ENCODE results near the gene ICAM5. TPM values are rescaled to one million over a fixed set of nuclear protein-coding genes. Genes with fewer than 3 reads are reported as not detected.

The ICAM5 gene
- total RNA-seq, 1 donor from 2014 or later: 2.0 TPM

DNA sequence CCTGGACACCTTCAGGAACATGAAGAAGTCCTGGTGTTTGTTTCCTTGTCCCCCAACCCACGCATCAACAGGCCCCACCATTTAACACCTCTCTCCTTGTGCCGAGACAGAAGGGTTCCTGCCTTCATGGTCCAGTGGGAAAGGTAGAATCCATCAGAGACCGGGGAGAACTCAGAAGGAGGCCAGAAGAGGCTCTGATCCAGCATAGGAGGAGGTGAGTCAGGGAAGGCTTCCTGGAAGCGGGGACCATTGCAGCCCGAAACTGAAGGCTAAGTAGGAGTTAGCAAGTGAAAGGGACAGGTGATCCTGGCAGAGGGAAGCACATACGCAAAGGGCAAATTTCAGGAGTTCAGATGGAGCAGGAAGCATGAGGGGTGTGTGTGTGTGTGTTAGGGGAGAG is 49.2 kb downstream of the ICAM5 start:
- Mint-ChIP-seq H3K4me3 (ENCODE audit: unreplicated experiment) (no peak overlapping the region), H3K9me3 (ENCODE audit: unreplicated experiment) (no peaks in the 10 kb centered on the region), H3K4me1 (ENCODE audit: unreplicated experiment) (peaks cover 9% of the 10 kb centered on the region), H3K27me3 (ENCODE audit: unreplicated experiment) (no peaks in the 10 kb centered on the region), H3K36me3 (ENCODE audit: unreplicated experiment) (no peaks in the 10 kb centered on the region), H3K27ac (ENCODE audit: unreplicated experiment) (no peak overlapping the region)
- no peak for DNase-seq (ENCODE audit: extremely low spot score, unreplicated experiment)
- TF ChIP-seq, protein P1, sequence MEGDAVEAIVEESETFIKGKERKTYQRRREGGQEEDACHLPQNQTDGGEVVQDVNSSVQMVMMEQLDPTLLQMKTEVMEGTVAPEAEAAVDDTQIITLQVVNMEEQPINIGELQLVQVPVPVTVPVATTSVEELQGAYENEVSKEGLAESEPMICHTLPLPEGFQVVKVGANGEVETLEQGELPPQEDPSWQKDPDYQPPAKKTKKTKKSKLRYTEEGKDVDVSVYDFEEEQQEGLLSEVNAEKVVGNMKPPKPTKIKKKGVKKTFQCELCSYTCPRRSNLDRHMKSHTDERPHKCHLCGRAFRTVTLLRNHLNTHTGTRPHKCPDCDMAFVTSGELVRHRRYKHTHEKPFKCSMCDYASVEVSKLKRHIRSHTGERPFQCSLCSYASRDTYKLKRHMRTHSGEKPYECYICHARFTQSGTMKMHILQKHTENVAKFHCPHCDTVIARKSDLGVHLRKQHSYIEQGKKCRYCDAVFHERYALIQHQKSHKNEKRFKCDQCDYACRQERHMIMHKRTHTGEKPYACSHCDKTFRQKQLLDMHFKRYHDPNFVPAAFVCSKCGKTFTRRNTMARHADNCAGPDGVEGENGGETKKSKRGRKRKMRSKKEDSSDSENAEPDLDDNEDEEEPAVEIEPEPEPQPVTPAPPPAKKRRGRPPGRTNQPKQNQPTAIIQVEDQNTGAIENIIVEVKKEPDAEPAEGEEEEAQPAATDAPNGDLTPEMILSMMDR (IDR thresholded peaks at IDR 0.05): no peak

DNA sequence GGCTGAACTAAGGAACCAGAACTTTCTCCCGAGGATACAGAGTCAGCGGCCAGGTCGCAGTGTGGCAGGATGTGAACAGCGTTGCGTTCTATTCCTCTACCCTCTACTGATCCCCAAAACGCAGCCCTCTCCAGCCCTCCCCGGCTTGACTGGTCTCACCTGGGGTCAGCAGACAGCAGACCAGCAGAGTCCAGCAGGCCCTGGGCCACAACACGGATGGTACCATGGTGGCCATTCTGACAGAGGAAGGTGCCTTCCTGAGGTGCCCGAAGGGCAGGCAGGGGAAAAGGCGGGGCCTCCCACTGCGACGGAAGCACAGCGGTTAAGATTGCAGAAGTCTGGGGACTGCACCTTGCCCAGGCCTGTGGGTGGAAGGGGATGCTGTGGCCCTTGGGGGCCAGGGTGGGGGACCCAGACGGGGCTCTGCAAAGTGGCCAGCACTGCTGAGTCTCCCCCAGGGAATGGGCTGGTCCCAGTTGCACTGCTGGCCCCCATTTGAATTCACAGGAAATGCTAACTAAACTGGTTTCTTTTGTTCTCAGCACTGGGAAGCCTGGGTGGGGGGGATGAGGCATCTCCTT is 49.7 kb downstream of the ICAM5 start, which contains the start of gene ICAM3:
ICAM3 (minus strand) TSS at position 245 of the 581 bp plus-strand sequence; CDS start at position 235, 10 bp downstream.
- Mint-ChIP-seq H3K36me3 (ENCODE audit: unreplicated experiment) (no peaks in the 10 kb centered on the region), H3K27me3 (ENCODE audit: unreplicated experiment) (no peaks in the 10 kb centered on the region), H3K27ac (ENCODE audit: unreplicated experiment) (no peak within 1 kb of the TSS), H3K4me1 (ENCODE audit: unreplicated experiment) (peaks cover 4% of the 10 kb centered on the region), H3K4me3 (ENCODE audit: unreplicated experiment) (no peak within 1 kb of the TSS), H3K9me3 (ENCODE audit: unreplicated experiment) (no peaks in the 10 kb centered on the region)
- DNase-seq (ENCODE audit: extremely low spot score, unreplicated experiment): no peak
- TF ChIP-seq, protein P1 (IDR thresholded peaks at IDR 0.05): no peak

DNA sequence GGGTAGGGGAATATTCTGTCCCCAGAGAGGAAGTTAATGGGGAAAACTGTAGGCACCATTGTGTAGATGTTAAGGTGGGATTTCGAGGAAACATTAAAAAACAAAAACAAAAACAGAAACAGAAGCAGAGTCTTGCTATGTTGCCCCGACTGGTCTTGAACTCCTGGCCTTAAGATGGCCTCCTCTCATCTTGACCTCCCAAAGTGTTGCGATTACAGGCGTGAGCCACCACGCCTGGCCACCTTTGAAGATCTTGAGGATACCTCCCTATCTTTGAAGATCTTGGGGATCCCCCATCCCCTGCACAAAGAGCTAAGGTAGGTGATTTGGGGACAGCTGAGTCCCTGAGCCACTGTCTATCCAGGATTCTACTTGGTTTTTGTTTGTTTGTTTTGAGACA is 50.2 kb downstream of the ICAM5 start:
- Mint-ChIP-seq H3K27ac (ENCODE audit: unreplicated experiment) (no peak overlapping the region), H3K36me3 (ENCODE audit: unreplicated experiment) (no peaks in the 10 kb centered on the region), H3K4me1 (ENCODE audit: unreplicated experiment) (no peaks in the 10 kb centered on the region), H3K4me3 (ENCODE audit: unreplicated experiment) (no peak overlapping the region), H3K27me3 (ENCODE audit: unreplicated experiment) (no peaks in the 10 kb centered on the region), H3K9me3 (ENCODE audit: unreplicated experiment) (no peaks in the 10 kb centered on the region)
- TF ChIP-seq, protein P1 (IDR thresholded peaks at IDR 0.05): no peak
- no peak for DNase-seq (ENCODE audit: extremely low spot score, unreplicated experiment)

DNA sequence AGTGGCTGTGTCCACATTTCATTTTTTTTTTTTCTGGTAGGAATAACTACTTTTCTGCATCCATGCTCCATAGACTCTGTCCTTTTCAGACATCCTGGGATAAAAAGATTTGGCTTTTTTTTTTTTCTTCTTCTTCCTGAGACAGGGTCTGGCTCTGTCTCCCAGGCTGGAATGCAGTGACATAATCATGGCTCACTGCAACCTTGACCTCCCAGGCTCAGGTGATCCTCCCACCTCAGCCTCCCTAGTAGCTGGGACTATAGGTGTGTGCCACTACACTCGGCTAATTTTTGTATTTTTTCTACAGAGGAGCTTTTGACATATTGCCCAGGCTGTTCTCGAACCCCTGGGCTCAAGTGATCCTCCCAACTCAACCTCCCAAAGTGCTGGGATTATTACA is 53.7 kb downstream of the ICAM5 start:
- Mint-ChIP-seq H3K27me3 (ENCODE audit: unreplicated experiment) (no peaks in the 10 kb centered on the region), H3K9me3 (ENCODE audit: unreplicated experiment) (no peaks in the 10 kb centered on the region), H3K27ac (ENCODE audit: unreplicated experiment) (no peak overlapping the region), H3K4me1 (ENCODE audit: unreplicated experiment) (no peaks in the 10 kb centered on the region), H3K36me3 (ENCODE audit: unreplicated experiment) (no peaks in the 10 kb centered on the region), H3K4me3 (ENCODE audit: unreplicated experiment) (no peak overlapping the region)
- DNase-seq (ENCODE audit: extremely low spot score, unreplicated experiment): no peak
- TF ChIP-seq, protein P1 (IDR thresholded peaks at IDR 0.05): no peak

DNA sequence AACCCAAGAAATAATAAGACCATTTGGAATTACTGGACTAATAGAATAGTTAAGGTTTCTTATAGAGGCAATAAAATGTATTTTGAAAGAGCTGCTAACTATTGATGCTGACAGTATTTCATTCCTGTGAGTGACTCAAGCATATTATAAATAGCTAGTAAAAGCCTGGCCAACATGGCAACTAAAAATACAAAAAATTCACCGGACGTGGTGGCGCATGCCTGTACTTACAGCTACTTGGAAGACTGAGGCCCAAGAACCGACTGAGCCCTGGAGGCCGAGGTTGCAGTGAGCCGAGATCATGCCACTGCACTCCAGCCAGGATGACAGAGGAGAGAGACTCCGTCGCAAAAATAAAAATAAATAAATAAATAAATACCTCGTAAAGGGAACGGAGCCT is 55.0 kb downstream of the ICAM5 start:
- H3K27me3 Mint-ChIP-seq (ENCODE audit: unreplicated experiment): no peaks in the 10 kb centered on the region
- no peak overlapping the region for H3K27ac Mint-ChIP-seq (ENCODE audit: unreplicated experiment)
- H3K4me3 Mint-ChIP-seq (ENCODE audit: unreplicated experiment): no peak overlapping the region
- H3K9me3 Mint-ChIP-seq (ENCODE audit: unreplicated experiment): no peaks in the 10 kb centered on the region
- no peaks in the 10 kb centered on the region for H3K36me3 Mint-ChIP-seq (ENCODE audit: unreplicated experiment)
- no peak for DNase-seq (ENCODE audit: extremely low spot score, unreplicated experiment)
- TF ChIP-seq, protein P1 (IDR thresholded peaks at IDR 0.05): no peak
- no peaks in the 10 kb centered on the region for H3K4me1 Mint-ChIP-seq (ENCODE audit: unreplicated experiment)

Other genes starting within 250 kb of the ICAM5 start
- 35.9 and 38.7 TPM in 2 replicates for gene SHFL, start 203.6 kb upstream of the ICAM5 start, total RNA-seq
- 0.18 and 0.21 TPM in 2 replicates for gene ANGPTL6, start 187.3 kb upstream of the ICAM5 start, total RNA-seq
- 34.4 and 40.9 TPM in 2 replicates for gene PPAN, start 183.6 kb upstream of the ICAM5 start, total RNA-seq
- 11.8 and 15.7 TPM in 2 replicates for gene P2RY11, start 178.3 kb upstream of the ICAM5 start, total RNA-seq
- gene EIF3G, start 170.1 kb upstream of the ICAM5 start, total RNA-seq: 209 and 217 TPM in 2 replicates
- gene DNMT1, start 95.0 kb upstream of the ICAM5 start, total RNA-seq: 82.3 and 87.2 TPM in 2 replicates
- gene S1PR2, start 58.6 kb upstream of the ICAM5 start, total RNA-seq: 21.8 and 23.6 TPM in 2 replicates
- gene MRPL4, start 37.7 kb upstream of the ICAM5 start, total RNA-seq: 53.4 and 57.0 TPM in 2 replicates
- 31.8 and 35.5 TPM in 2 replicates for gene ICAM1, start 18.8 kb upstream of the ICAM5 start, total RNA-seq
- gene ICAM4, start 3.0 kb upstream of the ICAM5 start, total RNA-seq: not detected in 2 replicates
- 6.8 and 7.6 TPM in 2 replicates for gene ZGLP1, start 19.9 kb downstream of the ICAM5 start, total RNA-seq
- 21.5 and 27.4 TPM in 2 replicates for gene FDX2, start 26.1 kb downstream of the ICAM5 start, total RNA-seq
- 36.8 and 45.8 TPM in 2 replicates for gene RAVER1, start 43.6 kb downstream of the ICAM5 start, total RNA-seq
- gene ICAM3, start 49.7 kb downstream of the ICAM5 start, total RNA-seq: 7.2 and 9.8 TPM in 2 replicates
- gene TYK2, start 90.6 kb downstream of the ICAM5 start, total RNA-seq: 117 and 136 TPM in 2 replicates
- gene CDC37, start 113.6 kb downstream of the ICAM5 start, total RNA-seq: 143 and 148 TPM in 2 replicates
- 12.4 and 12.7 TPM in 2 replicates for gene PDE4A, start 130.6 kb downstream of the ICAM5 start, total RNA-seq
- gene KEAP1, start 213.4 kb downstream of the ICAM5 start, total RNA-seq: 80.1 and 80.9 TPM in 2 replicates
- 0.83 and 1.8 TPM in 2 replicates for gene S1PR5, start 227.5 kb downstream of the ICAM5 start, total RNA-seq